Smooth muscle cell (in vitro differentiated cells): ENCODE measurements around the gene PXMP4. TPM values are rescaled to one million over a fixed set of nuclear protein-coding genes. Genes with fewer than 3 reads are reported as not detected.
A peak's percentile ranks its signal among the peaks of the same experiment; 100 is the strongest.

Experiments used
- DNase-seq: peaks from one replicate; lab custom pipeline; 2025; ENCODE audit not compliant: unreplicated experiment; lab: John Stamatoyannopoulos, UW
- H2AFZ ChIP-seq: fragments of 200-600 bp; sonication (generic); 2 replicates; pipeline ENCODE4 v1.6.0; 2016; ENCODE audit warnings: antibody characterized with exemption, low read depth, mild to moderate bottlenecking
- H3F3A ChIP-seq: fragments of 200-600 bp; sonication (generic); 2 replicates; pipeline ENCODE4 v1.6.0; 2017; ENCODE audit warnings: antibody characterized with exemption, low read depth
- H3K27ac ChIP-seq: fragments of 200-600 bp; sonication (generic); 2 replicates; pipeline ENCODE4 v1.5.1; 2016; ENCODE audit warnings: low read depth, mild to moderate bottlenecking
- H3K27me3 ChIP-seq: fragments of 200-600 bp; sonication (generic); 2 replicates; pipeline ENCODE4 v1.6.1; 2016; ENCODE audit warnings: low read depth, mild to moderate bottlenecking
- H3K36me3 ChIP-seq: fragments of 200-600 bp; sonication (generic); 2 replicates; pipeline ENCODE4 v1.5.1; 2016; ENCODE audit warnings: low read depth
- H3K4me1 ChIP-seq: fragments of 200-600 bp; sonication (generic); 2 replicates; pipeline ENCODE4 v1.5.1; 2016; ENCODE audit warnings: low read depth
- H3K4me2 ChIP-seq: fragments of 200-600 bp; sonication (generic); 2 replicates; pipeline ENCODE4 v1.6.0; 2016; ENCODE audit warnings: mild to moderate bottlenecking
- H3K4me3 ChIP-seq: fragments of 200-600 bp; sonication (generic); 2 replicates; pipeline ENCODE4 v1.5.1; 2016; ENCODE audit warnings: mild to moderate bottlenecking
- H3K79me2 ChIP-seq: fragments of 200-600 bp; sonication (generic); 2 replicates; pipeline ENCODE4 v1.6.0; 2016; ENCODE audit warnings: low read depth, mild to moderate bottlenecking
- H3K9ac ChIP-seq: fragments of 200-600 bp; sonication (generic); 2 replicates; pipeline ENCODE4 v1.6.0; 2016; ENCODE audit warnings: low read depth
- H3K9me3 ChIP-seq: fragments of 200-600 bp; sonication (generic); replicated peaks from 2 replicates; pipeline ENCODE4 v1.5.1; 2016; ENCODE audit warnings: low read depth
- H4K20me1 ChIP-seq: fragments of 200-600 bp; sonication (generic); 2 replicates; pipeline ENCODE4 v1.6.0; 2016; ENCODE audit warnings: low read depth
- CTCF ChIP-seq: fragments of 200-600 bp; sonication (generic); IDR thresholded peaks from 2 replicates; pipeline ENCODE4 v1.5.1; 2017; ENCODE audit warnings: borderline replicate concordance, mild to moderate bottlenecking, antibody characterized with exemption; ENCODE audit not compliant: insufficient read depth, poor library complexity, severe bottlenecking
- WGBS: methylation state at CpG from one replicate; pipeline ENCODE4 v1.1.7; 2016; ENCODE audit warnings: low lambda C conversion rate; 5-methylcytosine and 5-hydroxymethylcytosine counted together
- polyA plus RNA-seq: library from polyadenylated mRNA; unstranded; fragments of >200 nt; fragmentation: Nextera tagmentation; extraction: Ambion mirVana; gene quantifications from 2 replicates; pipeline ENCODE4 v1.2.1, GENCODE V29; 2016
- total RNA-seq: library from RNA; depleted of rRNA; stranded (reverse); fragments of >200 nt; gene quantifications from 2 replicates; pipeline ENCODE4 v1.2.3, GENCODE V29; 2014

The PXMP4 gene
- total and polyA plus RNA-seq, 2 experiments from 2014 or later = 2.6 to 8.1 TPM

- 86% methylated on average over 14 of the region's 14 CpGs for WGBS
- Histone ChIP-seq H3K9me3 (no peaks in the 10 kb centered on the region), H3F3A (peaks cover 7% of the 10 kb centered on the region), H3K27ac (no peak overlapping the region), H3K79me2 (no peaks in the 10 kb centered on the region), H3K4me2 (no peak overlapping the region), H3K36me3 (peaks cover 6% of the 10 kb centered on the region), H2AFZ (no peak overlapping the region), H3K4me1 (no peaks in the 10 kb centered on the region), H3K4me3 (no peak overlapping the region), H3K9ac (no peak overlapping the region), H3K27me3 (no peaks in the 10 kb centered on the region), H4K20me1 (no peaks in the 10 kb centered on the region)
- DNase-seq = no peak
- TF ChIP-seq CTCF = no peak
These were observed 65.4 kb downstream of the PXMP4 start for GRCh38 chr20:33654680-33655161.

- peaks cover 6% of the 10 kb centered on the region for H3K36me3 ChIP-seq
- H3K4me1 ChIP-seq = no peaks in the 10 kb centered on the region
- no peak overlapping the region for H3K4me2 ChIP-seq
- no peak overlapping the region for H3K9ac ChIP-seq
- H3K27ac ChIP-seq = no peak overlapping the region
- H3K4me3 ChIP-seq = no peak overlapping the region
- peaks cover 7% of the 10 kb centered on the region for H3F3A ChIP-seq
- no peak for DNase-seq
- H3K9me3 ChIP-seq = no peaks in the 10 kb centered on the region
- peaks cover 2% of the 10 kb centered on the region for H4K20me1 ChIP-seq
- H2AFZ ChIP-seq = no peak overlapping the region
- TF ChIP-seq CTCF = no peak
- no peaks in the 10 kb centered on the region for H3K79me2 ChIP-seq
- no peaks in the 10 kb centered on the region for H3K27me3 ChIP-seq
- WGBS = 91% methylated on average over 11 of the region's 11 CpGs
These were observed 66.1 kb downstream of the PXMP4 start for GRCh38 chr20:33653900-33654596.

- peak; percentile 83 for TF ChIP-seq CTCF
- Histone ChIP-seq H3K4me3 (no peak overlapping the region), H3K4me1 (no peaks in the 10 kb centered on the region), H3K4me2 (no peak overlapping the region), H3K27ac (no peak overlapping the region), H3K9me3 (no peaks in the 10 kb centered on the region), H3K9ac (no peak overlapping the region), H4K20me1 (peaks cover 9% of the 10 kb centered on the region), H3K27me3 (no peaks in the 10 kb centered on the region), H3K36me3 (peaks cover 6% of the 10 kb centered on the region), H2AFZ (no peak overlapping the region), H3K79me2 (no peaks in the 10 kb centered on the region), H3F3A (peaks cover 7% of the 10 kb centered on the region)
- no peak for DNase-seq
- WGBS = 68% methylated on average over 16 of the region's 16 CpGs
These were observed 66.8 kb downstream of the PXMP4 start for GRCh38 chr20:33653218-33653899.

Other genes starting within 250 kb of the PXMP4 start
- 40.3 and 41.6 TPM in 2 replicates for gene CBFA2T2, start 230.2 kb downstream of the PXMP4 start, total RNA-seq
- gene CBFA2T2, start 230.2 kb downstream of the PXMP4 start, polyA plus RNA-seq = 18.2 and 25.1 TPM in 2 replicates
- 0.09 and 1.1 TPM in 2 replicates for gene C20orf144, start 58.0 kb downstream of the PXMP4 start, total RNA-seq
- gene C20orf144, start 58.0 kb downstream of the PXMP4 start, polyA plus RNA-seq = 0.57 and 0.73 TPM in 2 replicates
- 0.04 and 1.8 TPM in 2 replicates for gene ACTL10, start 53.4 kb downstream of the PXMP4 start, total RNA-seq
- 0.49 and 1.1 TPM in 2 replicates for gene ACTL10, start 53.4 kb downstream of the PXMP4 start, polyA plus RNA-seq
- 20.3 and 37.6 TPM in 2 replicates for gene NECAB3, start 45.9 kb downstream of the PXMP4 start, total RNA-seq
- gene NECAB3, start 45.9 kb downstream of the PXMP4 start, polyA plus RNA-seq = 24.9 and 25.8 TPM in 2 replicates
- gene E2F1, start 33.9 kb downstream of the PXMP4 start, total RNA-seq = 5.0 and 6.1 TPM in 2 replicates
- 17.5 and 19.4 TPM in 2 replicates for gene E2F1, start 33.9 kb downstream of the PXMP4 start, polyA plus RNA-seq
- gene ZNF341, start 11.7 kb upstream of the PXMP4 start, total RNA-seq = 1.2 and 1.4 TPM in 2 replicates
- 2.0 and 3.2 TPM in 2 replicates for gene ZNF341, start 11.7 kb upstream of the PXMP4 start, polyA plus RNA-seq
- gene CHMP4B, start 91.0 kb upstream of the PXMP4 start, total RNA-seq = 49.4 and 52.7 TPM in 2 replicates
- 6.2 and 7.1 TPM in 2 replicates for gene CHMP4B, start 91.0 kb upstream of the PXMP4 start, polyA plus RNA-seq